ENCODE data around the gene TMEM41B. TPM values are rescaled to one million over a fixed set of nuclear protein-coding genes. Genes with fewer than 3 reads are reported as not detected.

Gene TMEM41B
- total and polyA plus RNA-seq, 2 of the 8 experiments (the other 6 are each of a cell fraction or from before 2014, with no cell fraction given) = 24.3 to 50.1 TPM

- TF ChIP-seq RFX5 (IDR thresholded peaks at IDR 0.05; ENCODE audit: borderline replicate concordance, low read depth, low read length) = no peak
- TF ChIP-seq HDAC6 (IDR thresholded peaks at IDR 0.05; ENCODE audit: low read depth, low read length) = no peak
These were observed 11.9 kb downstream of the TMEM41B start (continued) for GRCh38 chr11:9302448-9302847.

All from H1 (cell line).